ENCODE measurements around the gene AOC1.

Gene AOC1, protein sequence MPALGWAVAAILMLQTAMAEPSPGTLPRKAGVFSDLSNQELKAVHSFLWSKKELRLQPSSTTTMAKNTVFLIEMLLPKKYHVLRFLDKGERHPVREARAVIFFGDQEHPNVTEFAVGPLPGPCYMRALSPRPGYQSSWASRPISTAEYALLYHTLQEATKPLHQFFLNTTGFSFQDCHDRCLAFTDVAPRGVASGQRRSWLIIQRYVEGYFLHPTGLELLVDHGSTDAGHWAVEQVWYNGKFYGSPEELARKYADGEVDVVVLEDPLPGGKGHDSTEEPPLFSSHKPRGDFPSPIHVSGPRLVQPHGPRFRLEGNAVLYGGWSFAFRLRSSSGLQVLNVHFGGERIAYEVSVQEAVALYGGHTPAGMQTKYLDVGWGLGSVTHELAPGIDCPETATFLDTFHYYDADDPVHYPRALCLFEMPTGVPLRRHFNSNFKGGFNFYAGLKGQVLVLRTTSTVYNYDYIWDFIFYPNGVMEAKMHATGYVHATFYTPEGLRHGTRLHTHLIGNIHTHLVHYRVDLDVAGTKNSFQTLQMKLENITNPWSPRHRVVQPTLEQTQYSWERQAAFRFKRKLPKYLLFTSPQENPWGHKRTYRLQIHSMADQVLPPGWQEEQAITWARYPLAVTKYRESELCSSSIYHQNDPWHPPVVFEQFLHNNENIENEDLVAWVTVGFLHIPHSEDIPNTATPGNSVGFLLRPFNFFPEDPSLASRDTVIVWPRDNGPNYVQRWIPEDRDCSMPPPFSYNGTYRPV

DNA sequence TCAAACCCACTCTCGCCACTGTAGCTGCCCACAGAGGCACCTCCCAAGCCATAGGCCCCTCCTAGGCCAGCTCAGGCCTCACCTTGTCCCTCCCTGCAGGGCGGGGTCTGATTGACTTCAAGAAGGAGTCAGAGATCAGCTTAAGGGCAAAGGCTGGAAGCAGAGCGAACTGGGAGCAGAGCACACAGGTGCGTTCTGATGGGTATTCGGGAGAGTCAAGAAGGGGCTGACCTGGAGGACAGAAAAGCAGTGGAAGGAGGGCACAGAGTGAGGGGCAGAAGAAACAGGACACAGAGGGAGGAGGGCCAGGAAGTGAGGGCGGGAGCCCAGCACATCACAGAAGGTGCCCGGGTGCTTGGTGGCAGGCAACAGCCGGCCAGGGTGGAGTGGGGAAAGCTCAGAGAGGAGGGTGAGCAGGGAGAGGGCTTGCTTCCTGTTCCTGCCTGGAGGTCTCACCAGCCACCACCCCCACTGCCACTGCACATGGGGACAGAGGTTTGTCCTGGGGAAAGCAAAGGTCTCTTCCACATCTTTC lies at the start of gene AOC1:
AOC1 (plus strand) TSS at position 147 of the 535 bp plus-strand sequence. CDS start 3,954 bp downstream, outside the sequence.
- DNase-seq: no peak

DNA sequence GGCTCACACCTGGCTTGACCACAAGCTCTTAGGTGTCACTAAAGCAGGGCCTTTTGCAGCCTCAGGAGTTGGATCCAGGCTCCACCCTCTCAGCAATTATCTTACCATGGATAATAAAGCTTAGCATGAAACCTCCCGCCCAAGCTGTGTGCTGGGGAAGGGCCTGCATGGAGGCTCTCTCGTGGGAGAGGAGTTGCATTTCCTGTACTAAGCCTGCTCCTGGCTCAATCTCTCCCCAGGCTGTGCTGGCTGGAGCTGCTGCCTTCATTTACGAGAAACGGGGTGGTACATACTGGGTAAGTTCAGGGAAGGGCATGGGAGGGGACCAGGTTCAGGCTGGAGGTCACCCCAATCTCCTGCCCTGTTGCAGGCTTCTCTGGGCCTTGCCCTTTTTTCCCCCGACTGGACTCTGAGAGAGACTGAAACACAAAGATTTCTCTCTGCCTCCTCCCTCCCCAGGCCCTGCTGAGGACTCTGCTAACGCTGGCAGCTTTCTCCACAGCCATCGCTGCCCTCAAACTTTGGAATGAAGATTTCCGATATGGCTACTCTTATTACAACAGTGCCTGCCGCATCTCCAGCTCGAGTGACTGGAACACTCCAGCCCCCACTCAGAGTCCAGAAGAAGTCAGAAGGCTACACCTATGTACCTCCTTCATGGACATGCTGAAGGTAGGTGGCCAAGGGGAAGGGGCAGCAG lies 49.0 kb upstream of the AOC1 start:
- no peak for DNase-seq

DNA sequence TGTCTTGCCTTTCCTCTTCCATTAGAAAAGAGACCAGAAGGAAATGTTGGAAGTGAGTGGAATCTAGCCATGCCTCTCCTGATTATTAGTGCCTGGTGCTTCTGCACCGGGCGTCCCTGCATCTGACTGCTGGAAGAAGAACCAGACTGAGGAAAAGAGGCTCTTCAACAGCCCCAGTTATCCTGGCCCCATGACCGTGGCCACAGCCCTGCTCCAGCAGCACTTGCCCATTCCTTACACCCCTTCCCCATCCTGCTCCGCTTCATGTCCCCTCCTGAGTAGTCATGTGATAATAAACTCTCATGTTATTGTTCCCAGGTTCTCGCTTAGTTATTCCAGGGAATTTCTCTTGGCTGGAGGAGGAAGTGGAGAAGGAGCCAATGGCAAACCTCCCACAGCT lies 47.5 kb upstream of the AOC1 start:
- no peak for DNase-seq

DNA sequence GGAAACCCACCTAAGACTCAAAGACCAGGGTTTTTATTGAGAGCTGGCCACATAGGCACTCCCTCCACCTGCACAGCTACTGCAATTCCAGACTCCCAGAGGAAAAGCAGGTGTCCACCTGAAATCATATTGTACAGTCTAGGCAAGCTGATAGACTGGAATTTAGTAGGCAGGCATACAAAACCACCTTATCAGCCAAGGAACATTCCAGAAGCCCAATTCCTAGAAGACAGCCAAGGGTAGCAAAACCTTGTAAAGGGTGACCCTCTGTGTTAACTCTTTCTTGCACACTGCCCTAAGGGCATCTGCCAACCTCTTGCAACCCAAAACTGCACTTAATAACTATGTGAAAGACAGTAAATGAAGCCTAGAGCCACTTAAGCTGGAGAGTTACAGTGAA lies 46.5 kb upstream of the AOC1 start:
- no peak for DNase-seq

DNA sequence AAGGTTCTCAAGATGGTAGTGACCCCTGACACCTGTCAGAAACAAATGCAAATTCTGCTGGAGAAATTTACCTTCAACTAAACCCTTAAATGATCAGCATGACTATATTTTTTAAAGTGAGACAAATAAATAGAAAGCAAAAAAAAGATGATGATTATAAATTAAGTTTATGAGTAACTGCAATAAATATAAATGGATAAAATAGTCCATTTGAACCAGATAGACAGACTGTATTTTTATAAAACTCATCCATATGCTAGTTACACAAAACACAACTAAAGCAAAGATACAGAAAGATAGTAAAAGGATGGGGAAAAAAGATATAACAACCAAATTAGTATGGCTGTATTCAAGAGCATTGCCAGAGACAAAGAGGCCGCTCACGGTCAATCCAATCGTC lies 45.9 kb upstream of the AOC1 start:
- no peak for DNase-seq

DNA sequence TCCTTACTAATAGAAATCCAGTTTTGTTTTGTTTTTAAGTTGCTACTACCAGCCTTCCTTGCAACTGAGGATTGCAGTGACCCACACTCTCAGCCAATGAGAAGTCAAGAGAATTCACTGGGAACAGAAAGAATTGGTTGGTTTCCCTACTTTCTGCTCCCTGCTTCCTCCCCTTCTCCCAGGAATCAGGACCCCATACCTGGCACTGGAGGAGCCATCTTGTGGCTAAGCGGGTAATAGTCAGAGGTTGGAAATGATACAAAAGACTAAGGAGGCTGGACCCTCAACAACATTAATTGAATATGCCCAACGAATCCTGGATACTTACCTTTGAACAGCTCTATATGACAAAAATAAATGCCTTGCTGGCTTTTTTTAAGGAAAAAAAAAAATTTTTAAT lies 45.5 kb upstream of the AOC1 start:
- DNase-seq: no peak

DNA sequence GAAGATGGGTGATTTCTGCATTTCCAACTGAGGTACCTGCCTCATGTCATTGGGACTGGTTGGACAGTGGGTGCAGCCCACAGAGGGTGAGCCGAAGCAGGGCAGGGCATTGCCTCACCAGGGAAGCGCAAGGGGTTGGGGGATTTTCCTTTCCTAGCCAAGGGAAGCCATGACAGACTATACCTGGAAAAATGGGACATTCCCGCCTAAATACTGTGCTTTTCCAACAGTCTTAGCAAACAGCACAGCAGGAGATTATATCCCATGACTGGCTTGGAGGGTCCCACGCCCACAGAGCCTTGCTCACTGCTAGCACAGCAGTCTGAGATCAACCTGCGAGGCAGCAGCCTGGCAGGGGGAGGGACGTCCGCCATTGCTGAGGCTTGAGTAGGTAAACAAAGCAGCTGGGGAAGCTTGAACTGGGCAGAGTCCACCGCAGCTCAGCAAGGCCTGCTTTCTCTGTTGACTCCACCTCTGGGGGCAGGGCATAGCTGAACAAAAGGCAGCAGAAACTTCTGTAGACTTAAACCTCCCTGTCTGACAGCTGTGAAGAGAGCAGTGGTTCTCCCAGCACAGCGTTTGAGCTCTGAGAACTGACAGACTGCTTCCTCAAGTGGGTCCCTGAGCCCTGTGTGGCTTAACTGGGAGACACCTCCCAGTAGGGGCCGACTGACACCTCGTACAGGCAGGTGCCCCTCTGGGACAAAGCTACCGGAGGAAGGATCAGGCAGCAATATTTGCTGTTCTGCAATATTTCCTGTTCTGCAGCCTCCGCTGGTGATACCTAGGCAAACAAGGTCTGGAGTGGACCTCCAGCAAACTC lies 44.5 kb upstream of the AOC1 start:
- DNase-seq: peak in 1 of 2 experiments; percentile 17

DNA sequence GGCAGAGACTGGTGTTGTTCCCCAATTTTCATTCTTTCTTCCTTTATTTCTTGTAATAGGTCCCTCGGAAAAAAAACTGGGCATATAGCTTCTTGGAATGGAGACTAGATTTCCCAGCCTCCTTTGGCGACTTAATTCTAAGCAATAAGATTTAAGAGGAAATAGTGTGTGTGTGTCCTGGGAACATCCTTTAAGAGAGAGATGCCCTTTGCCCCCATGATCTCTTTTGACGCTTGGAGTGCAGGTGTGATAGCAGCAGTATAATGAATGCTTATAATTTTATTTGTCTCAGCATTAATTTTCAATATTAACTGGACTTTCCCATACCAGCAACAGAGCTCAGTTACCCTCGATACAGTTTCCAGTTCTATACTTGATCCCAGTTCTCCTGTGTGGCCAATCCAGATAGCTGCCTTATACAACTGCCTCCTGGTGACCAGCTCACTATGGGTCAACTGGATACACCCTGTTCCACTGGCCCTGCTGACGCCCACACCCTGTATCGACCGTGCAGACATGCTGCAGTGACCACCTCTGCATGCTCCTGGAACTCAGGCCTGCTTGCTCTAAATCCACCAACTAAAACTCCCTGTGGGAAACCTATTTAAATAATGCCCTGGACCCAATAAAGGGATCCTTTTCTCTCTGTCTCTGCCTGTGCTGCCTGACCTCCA lies 37.9 kb upstream of the AOC1 start:
- DNase-seq: no peak

DNA sequence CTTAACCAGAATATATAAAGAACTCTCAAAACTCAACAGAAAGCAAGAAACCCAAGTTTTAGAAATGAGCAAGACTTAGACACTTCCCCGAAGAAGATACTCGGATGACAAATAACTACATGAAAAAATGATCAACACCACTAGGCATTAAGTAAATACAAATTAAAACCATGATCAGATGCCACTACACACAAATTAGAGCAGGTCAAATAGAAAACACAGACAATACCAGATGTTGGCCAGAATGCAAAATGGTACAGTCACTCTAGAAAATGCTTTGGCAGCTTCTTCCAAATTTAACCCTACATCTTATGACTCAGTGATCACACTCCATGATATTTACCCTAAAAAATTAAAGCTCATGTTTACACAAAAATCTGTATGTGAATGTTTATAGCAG lies 33.3 kb upstream of the AOC1 start:
- no peak for DNase-seq

DNA sequence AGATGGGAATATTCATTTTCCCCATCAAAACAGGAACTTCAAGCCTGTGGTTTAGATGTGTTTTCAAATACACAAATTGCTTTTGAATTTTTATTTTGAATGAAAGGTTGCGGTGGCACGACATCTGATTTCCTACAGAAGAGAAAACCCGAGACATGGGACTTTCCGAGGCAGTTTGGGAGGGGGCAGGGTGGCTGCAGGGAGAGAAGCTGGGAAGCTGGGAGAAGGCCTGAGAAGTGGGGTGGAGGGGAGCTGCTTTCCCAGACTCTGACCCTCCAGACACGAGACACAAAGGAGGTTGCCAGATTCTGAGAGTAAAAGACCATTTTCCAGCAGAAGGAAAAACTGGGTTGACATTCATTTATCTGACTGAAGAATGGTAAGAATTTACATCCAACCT lies 32.2 kb upstream of the AOC1 start:
- no peak for DNase-seq

DNA sequence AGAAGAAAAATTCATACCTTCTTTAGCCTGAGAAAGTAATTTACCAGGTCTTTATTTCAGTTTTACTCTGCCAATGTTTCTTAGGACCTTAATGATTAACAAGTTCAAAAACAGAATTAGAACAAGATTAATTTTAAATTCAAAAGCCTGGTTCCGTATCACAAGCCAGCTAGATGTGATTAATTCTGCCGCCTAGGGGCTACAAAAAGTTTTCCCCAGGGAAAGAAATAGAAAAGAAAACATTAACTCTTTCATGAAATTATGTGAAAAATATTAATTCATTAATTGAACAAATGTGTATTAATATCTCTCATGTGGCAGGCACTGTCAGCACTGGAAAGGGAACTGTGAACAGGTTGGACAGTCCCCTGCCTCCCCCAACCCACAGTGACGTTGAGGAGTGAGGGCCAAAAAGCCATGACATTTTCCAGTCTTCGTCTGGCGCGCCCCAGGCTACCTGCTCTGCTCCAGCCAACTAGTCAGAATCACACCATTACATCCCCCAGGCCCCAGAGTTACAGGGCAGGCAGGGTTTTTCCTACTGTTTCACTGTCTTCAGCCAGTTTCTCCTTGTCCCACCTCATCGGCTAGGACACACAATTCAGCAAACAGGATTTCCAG lies 31.6 kb upstream of the AOC1 start:
- DNase-seq: no peak

DNA sequence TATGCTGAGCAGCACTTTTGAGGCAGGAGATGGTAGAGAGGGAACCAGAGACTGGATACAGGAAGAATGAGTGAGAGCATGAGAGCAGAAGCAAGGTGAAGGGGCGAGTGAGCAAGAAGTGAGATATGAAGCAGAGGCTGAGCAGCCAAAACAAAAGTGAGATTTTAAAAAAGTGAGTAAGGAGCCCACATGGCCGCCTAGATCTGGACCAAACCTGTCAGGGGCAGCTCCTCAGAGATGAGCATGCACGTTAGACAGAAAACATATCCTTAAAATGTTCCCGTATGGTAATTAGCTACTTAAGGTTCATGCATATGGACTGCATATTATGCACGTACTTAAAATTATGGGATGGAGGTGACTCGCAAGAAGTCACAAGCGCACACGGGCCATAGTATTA lies 29.3 kb upstream of the AOC1 start:
- DNase-seq: no peak

DNA sequence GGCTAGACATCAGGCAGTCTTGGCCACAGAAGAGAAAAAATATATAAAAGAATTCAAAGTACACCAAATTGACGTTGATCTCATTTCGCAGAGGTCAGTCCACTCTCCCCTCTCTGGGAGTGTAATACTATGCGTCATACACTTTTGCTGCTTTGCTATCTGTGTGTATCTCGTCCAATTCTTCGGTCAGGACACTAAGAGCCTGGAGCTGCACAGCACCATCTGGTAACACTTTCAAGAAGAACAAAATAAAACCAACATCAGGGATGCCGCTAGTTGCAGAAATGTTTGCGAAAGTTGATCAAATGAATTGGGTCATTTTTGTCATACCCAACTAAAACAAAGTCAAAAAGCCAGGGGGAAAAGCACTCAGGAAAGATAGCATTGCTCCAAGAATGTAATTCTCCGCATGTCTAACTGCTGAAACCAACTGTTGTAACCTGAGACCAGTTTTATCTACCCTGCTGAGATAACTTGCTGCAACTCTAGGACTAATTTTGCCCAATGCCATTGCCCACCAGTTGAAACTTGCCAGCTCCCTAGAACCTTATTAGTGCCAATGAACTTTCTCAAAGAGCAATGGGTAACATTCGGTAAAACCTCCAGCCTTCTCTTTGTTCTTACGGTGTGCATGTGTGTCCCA lies 28.7 kb upstream of the AOC1 start:
- DNase-seq: no peak

DNA sequence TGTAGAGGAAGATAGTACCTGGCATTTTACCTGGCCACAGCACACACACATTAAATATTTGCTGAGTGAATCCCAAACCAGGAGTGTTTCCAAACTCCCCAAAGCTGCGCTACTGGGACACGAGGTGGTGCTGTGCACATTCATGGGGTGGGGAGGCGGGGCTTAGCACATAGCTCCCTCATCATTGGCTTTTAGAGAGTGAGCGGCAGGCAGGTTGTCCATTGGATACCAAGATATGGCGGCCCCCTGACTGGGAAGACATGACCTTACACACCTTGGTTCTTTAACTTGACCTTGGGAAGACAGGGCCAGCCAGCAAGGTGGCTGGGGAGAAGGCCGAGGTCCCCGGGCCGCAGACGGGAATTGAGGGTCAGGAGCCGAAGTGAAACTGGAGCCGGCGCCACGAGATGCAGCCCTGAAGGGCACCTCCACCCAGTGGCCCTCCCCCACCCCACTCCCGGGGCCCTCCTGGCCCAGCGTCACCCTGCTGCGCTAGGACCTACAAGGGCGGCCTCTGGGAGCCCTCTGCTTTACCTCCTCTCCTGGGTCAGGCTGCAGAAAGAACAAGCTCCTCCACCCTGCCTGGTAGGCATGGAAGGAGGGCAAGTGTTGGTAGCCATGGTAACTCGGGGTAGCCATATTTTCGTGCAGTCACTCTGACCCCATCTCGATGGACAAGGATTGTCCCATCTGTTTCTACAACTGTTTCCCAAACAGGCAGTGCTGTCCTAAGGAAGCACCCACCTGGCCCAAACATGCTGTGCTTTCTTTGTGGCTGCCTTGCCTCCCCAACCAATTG lies 27.7 kb upstream of the AOC1 start:
- no peak for DNase-seq

DNA sequence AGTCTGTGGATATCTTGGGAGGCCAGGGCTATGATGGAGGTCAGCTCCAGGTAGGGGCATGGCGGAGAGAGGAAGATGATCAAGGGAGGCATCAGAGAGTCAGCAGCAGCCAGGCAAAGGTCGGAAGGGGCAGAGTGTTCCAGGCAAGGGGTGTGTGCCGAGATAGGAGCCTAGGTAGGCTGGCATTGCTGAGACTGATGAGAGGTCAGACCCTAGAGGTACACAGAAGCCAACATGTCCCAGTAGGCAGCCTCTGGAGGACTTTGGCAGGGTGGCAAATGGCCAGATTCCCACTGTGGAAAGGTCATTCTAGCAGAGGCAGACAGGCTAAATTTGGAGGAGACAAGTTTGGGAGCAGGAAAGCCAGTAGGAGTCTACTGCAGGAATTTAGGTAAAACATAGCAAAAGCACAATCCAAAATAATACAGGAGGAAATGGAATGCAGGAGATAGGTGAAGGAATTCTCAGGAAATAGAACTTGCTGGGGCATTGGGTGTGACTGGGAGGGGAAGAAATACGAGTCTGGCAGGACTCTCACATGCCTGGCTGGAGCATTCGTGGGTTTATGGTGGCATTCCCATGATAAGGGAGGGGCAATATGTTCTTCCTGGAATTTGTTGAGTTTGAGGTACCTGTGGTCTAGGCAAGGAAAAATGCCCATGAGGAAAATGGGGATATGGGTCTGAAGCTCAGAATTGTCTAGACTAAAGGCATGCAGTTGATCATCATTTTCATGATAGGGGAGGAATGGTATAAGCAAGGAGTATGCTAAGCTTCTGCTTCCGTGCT lies 26.1 kb upstream of the AOC1 start:
- no peak for DNase-seq

DNA sequence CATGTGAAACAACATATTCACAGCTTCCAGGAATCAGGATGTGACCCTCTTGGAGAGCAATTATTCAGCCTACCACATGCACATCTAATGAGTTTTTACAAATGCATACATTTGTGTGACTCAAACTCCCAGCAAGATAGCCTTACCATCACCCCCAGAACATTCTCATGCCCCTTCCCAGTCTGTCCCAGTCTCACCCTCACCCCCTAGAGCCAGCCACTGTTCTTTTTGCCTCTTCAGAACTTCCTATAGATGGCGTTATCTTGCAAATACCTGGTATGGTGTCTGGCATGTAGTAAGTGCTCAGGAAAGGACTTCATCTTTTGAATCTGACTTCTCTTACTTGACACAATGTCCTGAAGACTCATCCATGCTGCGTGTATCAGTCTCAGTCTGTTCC lies 23.9 kb upstream of the AOC1 start:
- no peak for DNase-seq

DNA sequence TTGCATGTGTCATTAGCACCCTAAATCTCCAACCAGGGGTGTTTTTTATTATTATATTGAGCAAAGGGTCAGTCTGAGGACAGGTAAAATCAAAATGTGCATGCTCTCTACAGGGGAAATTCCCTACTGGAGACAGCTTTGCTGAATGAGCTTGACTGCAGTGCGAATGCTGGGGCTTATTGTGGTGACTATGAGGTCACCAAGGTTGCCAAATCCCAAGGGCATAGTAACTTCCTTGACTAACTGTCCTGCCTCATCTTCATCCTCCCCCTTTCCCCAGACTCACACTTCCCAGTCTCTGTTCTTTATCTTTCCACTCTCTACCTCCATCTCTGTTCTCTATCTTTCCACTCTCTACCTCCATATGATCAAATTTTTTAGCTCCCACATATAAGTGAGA lies 22.9 kb upstream of the AOC1 start:
- DNase-seq: no peak

DNA sequence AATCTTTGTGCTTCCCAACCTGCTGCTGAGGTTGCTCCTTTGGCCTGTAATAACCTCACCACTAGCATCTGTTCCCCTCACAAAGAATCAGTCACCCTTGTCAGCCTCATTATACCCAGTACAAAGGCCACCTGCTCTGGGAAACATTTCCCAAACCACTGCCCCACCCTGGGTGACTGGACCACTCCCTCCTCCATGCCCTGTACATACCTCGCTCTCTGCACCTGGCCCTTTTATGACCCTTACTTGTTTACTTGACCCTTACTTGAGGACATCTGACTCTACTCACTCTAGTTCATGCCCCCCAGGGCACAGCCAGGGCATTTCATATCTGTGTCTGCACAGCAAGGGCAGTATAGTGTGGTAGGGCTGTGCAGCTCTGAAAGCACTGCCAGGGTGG lies 21.4 kb upstream of the AOC1 start:
- DNase-seq: peak; percentile 61 to 75

DNA sequence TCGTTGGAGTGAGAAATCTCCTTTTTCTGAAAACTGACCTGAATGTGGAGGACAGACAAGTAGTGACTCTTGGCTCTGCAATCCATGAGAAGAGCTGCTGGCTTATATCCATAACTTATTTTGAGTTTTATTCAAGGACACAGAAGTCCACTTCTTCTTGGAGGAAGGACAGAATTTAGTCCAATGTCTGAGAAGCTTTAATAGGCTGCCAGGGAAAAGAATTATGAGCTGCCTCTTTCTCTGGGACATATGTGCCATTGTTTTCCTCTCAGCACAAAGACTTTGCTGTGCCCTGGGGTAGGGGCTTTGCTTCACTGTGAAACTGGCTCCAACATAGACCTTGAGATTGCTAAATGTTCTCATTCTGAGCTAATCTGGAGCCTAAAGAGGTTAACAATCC lies 20.5 kb upstream of the AOC1 start:
- DNase-seq: no peak

Measured in SHP77 (cell line).